Activated T-cell treated with anti-CD3 and anti-CD28 coated beads, Interleukin-2, amount 50 U/mL, for 1 hour (primary cell): ENCODE data around the gene ASPHD1.
"Not testable (repeated sequence)": the region's sequence is repeated elsewhere in the genome, so short reads cannot be mapped to it uniquely, and the experiment has no call there.

Experiments
- DNase-seq: peaks from one replicate; pipeline ENCODE4 v3.0.0-alpha.2; 2020

ASPHD1 gene

DNA sequence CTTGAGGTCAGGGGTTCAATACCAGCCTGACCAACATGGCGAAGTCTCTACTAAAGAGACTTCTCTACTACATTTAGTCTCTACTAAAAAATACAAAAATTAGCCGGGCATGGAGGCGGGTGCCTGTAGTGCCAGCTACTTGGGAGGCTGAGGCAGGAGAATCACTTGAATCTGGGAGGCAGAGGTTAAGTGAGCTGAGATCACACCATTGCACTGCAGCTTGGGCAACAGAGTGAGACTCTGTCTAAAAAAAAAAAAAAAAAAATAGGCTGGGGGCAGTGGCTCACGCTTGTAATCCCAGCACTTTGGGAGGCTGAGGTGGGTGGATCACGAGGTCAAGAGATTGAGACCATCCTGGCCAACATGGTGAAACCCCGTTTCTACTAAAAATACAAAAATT lies 9.6 kb downstream of the ASPHD1 start:
- DNase-seq = not testable (repeated sequence)

DNA sequence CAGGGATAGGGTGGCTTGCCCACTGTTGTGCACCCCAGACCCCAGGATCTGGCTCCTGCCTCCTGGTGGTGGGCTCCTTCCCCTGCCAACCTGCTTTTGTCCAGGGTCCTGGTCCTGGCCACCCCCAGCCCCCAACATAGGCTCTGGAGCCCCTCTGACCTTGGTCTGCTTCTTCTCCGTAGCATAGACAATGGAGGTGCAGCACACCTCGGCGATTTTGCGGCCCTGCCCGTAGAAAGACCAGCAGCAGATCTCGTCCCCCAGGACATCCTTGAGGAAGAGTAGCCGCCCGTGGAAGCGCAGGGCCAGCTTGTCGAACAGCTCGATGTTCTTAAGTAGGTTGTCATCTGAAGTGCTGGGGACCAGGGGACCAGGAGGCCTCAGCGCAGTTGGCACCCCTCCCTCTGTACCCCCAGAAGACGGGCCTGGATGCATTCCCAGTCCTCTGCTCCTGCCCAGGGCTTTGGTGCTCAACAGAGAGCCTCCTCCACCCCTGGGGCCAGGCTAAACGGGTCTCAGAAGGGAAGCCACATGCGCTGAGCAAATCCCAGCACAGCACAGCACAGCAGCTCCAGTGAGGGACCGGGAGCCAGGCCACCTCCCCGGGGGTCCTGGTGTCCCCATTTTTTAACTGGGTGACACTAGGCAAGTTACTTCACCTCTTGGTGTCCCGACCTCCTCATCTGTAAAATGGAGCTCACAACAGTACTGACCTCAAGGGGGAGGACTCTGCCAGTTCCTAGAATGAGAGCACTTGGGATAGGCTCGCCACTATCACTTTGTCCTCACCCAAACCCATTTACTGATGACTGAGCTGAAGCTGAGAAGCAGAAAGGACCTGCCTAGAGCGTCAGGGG lies 10.8 kb downstream of the ASPHD1 start:
- DNase-seq = no peak

DNA sequence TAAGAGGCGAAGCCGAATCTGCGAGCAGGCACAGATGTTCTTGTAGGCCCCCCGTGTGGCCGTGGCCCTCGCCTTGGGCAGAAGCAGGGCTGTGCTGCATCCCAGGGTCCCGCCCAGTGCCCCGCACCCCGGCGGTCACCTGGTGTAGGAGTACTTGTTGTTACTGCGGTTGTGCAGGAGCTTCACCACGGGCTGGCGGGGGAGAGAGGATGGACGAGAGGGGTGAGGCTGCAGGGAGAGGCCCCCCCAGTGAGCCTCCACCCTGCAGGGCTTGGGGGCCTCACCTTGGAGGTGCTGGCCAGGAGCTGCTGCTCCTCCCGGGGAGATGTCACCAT lies 11.4 kb downstream of the ASPHD1 start:
- no peak for DNase-seq

DNA sequence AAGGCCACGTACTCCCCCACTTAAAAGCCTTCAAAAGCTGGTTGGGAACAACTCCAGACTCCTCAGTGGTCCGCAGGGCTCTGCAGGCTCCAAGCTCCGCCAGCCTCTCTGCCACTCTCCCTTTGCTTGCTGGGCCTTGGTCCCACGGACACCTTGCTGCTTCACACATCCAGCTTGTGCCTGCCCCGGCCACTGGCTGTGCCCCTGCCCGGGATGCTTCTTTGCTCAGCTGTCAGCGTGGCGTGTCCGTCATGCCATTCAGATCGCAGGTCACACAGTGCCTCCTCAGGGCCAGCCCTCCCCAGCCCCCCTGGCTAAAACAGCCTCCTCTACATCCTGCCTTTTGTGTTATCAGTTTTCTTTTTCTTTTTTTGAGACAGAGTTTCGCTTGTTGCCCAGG lies 11.8 kb downstream of the ASPHD1 start:
- no peak for DNase-seq

DNA sequence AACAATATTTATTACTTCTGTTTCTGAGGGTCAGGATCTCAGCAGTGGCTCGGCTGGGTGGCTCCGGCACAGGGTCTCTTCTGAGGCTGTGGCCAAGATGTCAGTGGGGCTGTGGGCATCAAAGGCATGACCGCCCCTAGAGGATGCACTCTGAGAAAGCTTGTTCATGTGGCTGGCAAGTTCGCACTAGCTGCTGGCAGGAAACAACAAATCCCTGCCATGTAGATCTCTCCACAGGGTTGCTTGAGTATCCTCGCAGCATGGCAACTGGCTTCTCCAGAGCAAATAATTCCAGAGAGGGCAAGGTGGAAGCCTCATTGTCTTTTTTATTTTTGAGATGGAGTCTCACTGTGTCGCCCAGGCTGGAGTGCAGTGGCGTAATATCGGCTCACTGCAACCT lies 13.2 kb downstream of the ASPHD1 start:
- no peak for DNase-seq

DNA sequence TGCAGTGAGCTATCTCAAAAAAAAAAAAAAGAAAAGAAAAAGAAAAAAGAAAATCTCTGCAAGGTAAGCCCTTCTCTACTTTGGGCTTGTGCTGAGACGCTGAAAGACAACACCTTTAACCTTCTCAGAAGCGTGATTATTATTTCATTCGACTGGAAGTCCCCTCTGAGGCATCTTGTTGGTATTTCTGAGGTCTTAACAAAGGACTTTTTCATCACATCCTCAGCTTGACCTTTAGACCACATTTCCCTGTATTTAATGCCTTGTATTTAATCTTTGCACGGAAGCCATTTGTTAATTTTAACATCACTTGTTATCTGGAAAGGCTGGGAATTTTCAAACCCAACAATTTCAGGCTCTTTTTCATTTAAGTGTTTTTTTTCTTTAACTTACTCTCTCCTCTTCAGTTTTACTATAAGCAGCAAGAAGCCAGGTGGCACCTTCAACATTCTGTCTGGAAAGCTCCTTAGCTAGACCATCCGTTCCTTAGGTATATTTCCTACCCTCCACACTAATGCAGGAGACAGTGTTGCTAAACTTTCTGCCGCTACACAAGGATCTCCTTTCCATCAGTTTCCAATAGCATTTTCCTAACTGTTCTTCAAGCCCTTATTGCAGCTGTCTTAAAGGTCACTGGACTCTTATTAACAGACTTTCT lies 15.4 kb downstream of the ASPHD1 start:
- DNase-seq = no peak

DNA sequence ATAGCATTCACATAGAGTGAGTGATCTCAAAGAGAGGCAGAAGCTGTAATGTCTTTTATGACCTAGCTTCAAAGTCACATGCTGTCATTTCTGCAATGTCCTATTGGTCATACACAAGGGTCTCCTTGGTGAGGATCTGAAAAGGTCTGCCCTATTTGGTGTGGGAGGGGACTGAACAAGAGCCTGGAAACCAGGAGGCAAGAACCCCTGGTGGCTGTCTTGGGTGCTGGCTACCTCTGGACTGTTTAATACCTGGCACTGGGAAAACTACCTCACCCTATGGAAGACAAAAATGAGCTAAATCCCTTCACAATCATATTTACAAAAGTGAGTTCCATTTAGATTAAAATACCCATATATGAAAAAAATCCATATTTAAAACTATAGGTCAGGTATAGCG lies 16.7 kb downstream of the ASPHD1 start:
- DNase-seq = no peak

DNA sequence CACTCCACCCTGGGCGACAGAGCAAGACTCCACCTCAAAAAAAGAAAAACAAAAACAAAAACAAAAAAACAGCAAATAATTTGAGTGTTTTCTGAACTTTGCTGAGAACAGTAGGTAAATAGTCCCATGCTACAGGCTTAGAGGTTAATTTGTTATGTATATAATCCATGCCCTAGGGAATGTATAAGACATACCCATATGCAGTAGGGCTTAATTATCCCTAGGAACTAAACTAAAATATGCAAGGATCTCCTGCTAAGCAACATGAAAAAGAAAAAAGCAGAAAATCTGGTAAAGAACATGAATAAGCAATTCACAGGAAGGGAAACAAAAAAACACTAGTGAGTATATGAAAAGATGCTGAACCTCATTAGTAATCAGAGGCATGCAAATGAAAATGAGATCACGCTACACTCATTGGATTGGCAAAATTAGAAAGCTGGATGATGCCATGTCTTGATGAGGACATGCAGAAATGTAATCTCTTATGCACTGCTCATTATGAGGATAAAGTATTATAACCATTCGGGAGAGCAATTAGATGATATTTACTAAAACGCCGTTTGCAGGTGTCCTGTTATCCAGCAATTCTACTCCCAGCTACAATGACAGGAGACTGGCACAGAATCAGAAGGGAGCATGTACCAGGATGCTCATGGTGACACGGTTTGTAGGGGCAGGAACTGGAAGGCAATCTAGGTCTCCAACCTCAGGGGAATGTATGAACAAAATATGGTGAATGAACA lies 20.2 kb downstream of the ASPHD1 start:
- no peak for DNase-seq

DNA sequence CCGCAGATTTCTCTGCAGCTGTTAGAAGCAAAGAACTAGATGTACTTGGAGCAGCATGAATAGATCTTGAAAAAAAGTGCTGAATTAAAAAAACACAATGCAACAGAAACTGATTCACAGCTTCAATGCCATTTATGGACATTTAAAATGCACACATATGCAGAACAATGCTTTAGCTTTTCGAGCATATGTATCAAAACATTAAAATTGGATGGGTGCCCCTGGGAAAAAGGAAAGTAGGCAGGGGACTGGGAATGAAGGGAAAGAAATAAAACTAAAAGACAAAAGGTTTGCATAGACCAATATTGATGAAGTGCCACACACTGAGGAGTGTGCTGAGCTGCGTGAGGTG lies 20.7 kb downstream of the ASPHD1 start:
- no peak for DNase-seq

DNA sequence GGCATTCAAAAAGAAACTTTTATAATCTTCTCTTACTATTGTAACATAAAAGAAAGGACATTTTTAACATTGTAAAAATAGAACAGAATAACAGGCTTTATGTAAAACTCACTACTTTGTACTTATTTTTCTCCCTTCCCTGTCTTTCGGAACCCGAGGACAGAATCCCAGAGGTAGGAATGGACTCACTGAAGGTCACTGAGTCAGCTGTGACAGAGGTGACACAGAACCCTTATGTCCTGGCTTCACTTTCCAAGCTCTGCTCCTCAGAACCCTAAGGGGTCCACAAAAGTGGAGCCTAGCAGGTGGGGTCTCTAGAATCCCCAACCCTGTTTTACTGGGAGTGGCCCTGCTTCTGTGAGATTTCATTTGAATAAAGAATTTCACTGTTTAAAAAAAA lies 22.0 kb downstream of the ASPHD1 start:
- no peak for DNase-seq

DNA sequence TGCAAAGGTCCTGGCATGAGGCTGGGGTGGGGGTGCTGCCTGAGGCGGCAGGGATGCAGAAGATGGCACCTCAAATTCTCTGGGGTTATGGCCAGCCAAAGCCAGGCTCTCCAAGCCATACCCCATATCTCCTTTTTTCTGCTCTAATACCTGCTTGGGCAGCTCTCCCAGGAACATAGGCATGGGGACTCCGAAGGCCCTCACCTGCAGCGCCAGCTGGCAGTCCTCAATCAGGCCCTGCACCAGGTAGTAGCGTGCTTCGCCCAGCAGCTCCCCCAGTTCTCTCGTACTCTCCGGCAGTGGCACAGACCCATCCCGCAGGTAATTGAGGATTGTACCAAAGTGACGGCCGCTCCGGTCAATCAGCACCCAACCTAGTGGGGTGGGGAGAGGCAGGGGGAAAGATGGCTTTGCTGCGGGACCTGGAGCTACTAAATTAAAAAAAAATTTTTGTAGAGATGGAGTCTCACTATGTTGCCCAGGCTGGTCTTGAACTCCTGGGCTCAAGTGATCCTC lies 22.8 kb downstream of the ASPHD1 start:
- no peak for DNase-seq

DNA sequence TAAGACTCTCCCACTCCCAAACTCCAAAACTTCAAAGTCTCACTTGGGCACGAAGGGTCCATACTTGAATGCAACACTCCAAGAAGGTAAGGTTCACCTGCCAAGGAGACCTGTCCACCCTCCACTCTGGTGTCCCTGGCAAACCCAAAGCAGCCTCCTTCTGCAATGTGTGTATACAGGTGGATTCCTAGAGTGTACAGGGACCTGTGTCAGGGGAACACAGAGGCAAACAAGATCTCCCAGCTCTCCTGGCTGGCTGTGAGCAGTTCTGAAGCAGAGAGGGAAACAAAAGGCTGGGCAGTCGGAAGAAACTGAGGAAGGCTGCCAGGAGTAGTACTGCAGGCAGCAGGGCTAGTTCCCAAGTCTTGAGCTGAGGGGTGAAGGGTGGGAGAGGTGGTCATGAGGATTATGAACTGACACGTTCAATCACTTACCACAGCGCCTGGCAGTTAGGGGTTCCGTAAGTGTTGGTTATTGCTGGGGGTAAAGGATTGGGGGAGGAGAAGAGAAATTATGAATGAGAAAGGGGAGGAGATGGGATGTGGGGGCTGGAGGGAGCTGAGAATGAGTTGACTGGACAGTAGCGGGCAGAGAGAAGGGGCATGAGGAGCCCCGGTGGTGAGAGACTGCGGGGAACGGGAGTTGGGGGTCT lies 24.9 kb downstream of the ASPHD1 start:
- DNase-seq = no peak

DNA sequence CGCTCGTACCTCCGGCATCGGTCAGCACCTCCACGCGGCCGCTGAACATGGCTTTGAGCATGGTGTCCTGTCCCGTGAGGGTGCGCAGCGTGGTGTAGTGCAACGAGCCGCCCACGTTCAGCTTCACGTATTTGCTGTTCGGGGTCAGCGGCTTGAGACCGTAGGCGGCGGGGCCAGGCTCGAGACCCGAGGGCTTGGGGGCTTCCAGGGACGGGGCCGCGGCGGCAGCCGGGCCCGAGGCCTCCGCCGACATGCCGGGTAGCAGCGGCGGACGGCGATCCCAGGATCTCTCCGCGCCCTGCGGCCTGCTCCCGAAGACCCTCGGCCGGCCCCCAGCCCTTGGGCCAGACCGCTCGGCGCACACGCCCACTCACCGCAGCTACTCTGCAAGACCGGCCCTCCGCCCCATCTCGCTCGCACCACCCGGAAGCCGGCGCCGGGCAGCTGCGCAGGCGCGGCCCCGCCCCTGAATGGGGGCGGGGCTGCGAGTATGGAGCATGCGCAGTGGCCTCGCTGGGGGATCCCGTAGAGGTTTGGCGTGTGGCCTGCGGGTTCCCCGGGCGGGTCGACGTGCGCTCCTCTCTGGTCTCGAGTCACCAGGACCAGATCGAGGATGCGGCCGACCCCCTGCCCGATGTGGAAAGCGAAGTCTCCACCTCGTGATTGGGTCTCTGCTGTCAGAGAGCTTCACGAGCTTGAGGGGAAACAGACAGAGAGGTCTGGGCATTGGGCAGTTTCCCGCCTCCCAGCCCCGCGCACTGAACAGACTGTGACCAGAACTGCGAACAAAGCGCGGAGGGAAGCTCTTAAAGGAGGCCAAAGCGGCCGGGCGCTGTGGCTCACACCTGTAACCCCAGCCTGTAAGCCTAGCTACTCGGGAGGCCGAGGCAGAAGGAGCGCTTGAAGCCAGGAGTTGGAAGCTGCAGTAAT lies 25.8 kb downstream of the ASPHD1 start, which contains the start of gene KCTD13:
Gene KCTD13 (minus strand): TSS at position 446 of the 930 bp plus-strand sequence. CDS start 193 bp downstream, at position 253.
- DNase-seq = peak; percentile 98

DNA sequence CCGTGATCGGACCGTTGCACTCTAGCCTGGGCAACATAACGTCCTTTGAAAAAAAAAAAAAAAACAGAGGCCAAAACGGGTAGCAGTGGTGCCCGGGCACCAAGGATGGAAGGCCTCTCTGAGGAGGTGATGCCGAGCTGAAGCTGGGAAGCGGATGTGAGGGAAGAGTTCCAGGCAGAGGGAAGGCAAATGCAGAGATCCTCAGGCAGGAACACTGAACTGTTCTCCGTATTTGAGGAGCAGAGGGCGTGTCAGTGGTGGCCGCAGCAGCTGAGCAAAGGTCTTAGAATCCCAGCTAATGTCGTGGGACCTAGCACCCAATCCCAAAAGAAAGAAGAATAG lies 26.4 kb downstream of the ASPHD1 start:
- DNase-seq = no peak

DNA sequence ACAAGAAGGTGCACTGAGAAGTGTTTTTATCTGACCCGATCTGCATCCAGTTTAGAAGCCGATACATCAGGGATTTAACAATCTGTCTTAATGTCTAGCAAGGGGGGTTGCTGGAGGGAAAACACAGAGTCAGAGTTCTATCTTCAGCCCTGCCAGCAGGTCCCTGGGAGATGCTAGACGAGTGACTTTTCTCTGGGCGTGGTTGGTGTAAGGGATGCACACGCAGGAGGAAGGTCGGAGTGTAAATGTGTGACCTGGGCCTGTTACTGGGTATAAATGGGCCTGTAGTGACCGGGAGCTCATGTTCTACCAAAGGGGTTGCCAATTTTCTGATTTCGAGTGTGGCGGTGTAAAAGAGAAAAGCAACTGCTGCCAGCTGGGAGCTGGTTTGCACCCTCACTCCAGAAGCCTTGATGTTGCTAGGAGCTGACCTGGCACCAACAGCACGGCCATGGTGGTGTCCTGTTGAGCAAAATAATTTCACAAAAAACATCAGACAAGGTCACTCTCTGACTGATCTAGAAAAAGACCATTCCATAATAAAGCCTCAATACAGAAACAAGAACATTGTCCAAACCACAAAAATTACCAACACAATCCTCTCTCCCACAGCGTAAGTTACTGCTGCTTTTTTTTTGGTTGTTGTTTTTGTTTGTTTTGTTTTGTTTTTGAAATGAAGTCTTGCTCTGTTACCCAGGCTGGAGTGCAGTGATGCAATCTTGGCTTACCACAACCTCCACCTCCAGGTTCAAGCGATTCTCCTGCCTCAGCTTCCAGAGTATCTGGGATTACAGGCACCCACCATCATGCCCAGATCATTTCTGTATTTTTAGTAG lies 27.0 kb downstream of the ASPHD1 start:
- DNase-seq = no peak

DNA sequence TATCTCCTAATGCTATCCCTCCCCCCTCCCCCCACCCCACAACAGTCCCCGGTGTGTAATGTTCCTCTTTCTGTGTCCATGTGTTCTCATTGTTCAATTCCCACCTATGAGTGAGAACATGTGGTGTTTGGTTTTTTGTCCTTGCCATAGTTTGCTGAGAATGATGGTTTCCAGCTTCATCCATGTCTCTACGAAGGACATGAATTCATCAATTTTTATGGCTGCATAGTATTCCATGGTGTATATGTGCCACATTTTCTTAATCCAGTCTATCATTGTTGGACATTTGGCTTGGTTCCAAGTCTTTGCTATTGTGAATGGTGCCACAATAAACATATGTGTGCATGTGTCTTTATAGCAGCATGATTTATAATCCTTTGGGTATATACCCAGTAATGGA lies 31.5 kb downstream of the ASPHD1 start:
- not testable (repeated sequence) for DNase-seq

DNA sequence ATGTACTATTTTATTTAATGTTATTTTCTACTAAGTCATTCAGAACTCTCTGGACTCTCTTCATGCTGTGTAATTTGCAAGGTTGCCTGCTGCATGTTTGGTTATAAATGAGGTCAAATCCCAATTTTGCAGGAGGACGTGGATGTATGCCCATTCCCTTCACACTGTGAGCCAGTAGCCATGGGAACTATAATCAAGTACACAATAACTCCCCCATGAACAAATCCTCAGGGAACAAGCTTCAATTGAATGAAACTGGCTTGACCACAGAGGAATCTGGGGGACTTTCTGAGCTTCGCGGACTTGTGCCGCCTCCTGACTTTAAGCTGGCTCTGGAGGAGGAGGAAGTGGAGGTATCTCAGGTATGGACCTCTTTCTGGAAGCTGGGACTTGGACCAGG lies 40.4 kb downstream of the ASPHD1 start:
- DNase-seq = no peak

DNA sequence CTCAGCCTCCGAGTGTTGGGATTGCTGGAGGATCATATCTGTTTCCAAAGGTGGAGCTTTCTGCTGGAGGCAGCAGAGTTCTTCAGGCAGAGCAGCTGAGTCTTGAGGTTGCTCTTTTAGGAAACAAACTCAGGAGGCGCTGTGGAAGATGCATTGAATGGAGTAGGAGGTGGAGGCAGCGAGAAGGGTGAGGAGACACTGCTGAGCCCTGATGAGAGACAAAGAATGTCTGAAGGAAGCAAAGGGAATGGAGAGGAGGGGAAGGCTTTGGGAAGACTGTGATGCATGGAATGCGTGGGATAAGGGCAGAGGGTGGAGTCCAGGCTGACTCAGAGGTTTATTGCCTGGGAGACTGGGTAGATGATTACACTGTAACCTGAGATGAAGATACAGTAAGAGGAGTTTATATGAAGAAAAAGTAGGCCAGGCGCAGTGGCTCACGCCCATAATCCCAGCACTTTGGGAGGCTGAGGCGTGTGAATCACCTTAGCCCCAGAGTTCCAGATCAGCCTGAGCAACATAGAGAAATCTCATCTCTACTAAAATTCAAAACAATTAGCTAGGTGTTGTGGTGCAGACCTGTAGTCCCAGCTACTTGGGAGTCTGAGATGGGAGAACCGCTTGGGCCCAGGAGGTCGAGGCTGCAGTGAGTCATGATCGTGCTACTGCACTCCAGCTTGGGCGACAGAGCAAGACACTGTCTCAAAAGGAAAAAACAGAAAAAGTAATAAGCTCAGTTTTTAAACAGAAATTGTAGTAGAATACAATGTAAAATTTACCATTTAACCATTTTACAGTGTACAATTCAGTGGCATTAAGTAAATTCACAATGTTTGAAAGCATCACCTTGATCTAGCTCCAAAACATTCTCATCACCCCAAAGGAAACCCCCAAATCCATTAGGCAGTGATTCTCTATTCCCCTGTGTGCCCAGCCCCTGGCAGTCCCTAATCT lies 43.8 kb downstream of the ASPHD1 start:
- DNase-seq = no peak

DNA sequence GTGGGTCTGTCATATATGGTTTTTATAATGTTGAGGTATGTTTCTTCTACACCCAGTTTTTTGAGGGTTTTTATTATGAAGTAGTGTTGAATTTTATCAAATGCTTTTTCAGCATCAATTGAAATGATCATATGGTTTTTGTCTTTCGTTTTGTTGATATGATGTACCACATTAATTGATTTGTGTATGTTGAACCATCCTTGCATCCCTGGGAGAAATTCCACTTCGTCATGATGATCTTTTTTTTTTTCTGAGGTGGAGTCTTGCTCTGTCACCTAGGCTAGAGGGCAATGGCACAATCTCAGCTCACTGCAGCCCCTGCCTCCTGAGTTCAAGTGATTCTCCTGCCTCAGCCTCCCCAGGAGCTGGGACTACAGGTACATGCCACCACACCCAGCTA lies 47.6 kb downstream of the ASPHD1 start:
- no peak for DNase-seq
